Upper lobe of right lung (tissue), 1 donor: ENCODE measurements around the gene PAN2. TPM values are rescaled to one million over a fixed set of nuclear protein-coding genes. Genes with fewer than 3 reads are reported as not detected.

Source experiments
- ATAC-seq: fragments of 200-7000 bp; cut with Tn5 transposase; one replicate; pipeline ENCODE4 v1.9.1; 2020; ENCODE audit warnings: mild to moderate bottlenecking, moderate library complexity
- DNase-seq: peaks from one replicate; pipeline ENCODE4 v3.0.0-alpha.2; 2020
- H3K27ac ChIP-seq: fragments of 200-600 bp; one replicate; pipeline ENCODE4 v1.8.0; 2022
- H3K27me3 ChIP-seq: fragments of 200-600 bp; one replicate; pipeline ENCODE4 v1.8.0; 2022; ENCODE audit warnings: mild to moderate bottlenecking
- H3K36me3 ChIP-seq: fragments of 200-600 bp; one replicate; pipeline ENCODE4 v1.8.0; 2022
- H3K4me1 ChIP-seq: fragments of 200-600 bp; one replicate; pipeline ENCODE4 v1.8.0; 2022
- H3K4me3 ChIP-seq: fragments of 200-600 bp; one replicate; pipeline ENCODE4 v1.8.0; 2022; ENCODE audit warnings: mild to moderate bottlenecking
- H3K9me3 ChIP-seq: fragments of 200-600 bp; one replicate; pipeline ENCODE4 v1.8.0; 2022
- CTCF ChIP-seq: fragments of 200-600 bp; IDR thresholded peaks from one replicate; pipeline ENCODE4 v1.8.0; 2022; ENCODE audit warnings: antibody characterized with exemption
- intact Hi-C: fragments of 100-400 bp; cut with DNase I; formaldehyde crosslinking; loops from one replicate; pipeline ENCODE4 v1.11.0; 2022
- total RNA-seq: library from RNA; stranded (reverse); fragmentation: NEBNext Ultra II Directional; extraction: Animal tissue kit (Norgen Biotek cat#: 25700); gene quantifications from one replicate; pipeline ENCODE4 v1.2.1, GENCODE V29; 2021
- donor health status: DM: no; HTN: yes; CAD: no; lungs with severe emphysema.

Gene PAN2
- total RNA-seq, 1 donor from 2014 or later = 84.4 TPM

- Histone ChIP-seq H3K36me3 (peaks cover 51% of the 10 kb centered on the region), H3K27ac (no peak overlapping the region), H3K27me3 (no peaks in the 10 kb centered on the region), H3K4me1 (peaks cover 8% of the 10 kb centered on the region), H3K4me3 (no peak overlapping the region), H3K9me3 (no peaks in the 10 kb centered on the region)
- DNase-seq (no peak), ATAC-seq (no peak)
- no peak for TF ChIP-seq CTCF
- intact Hi-C loops = no loop called here
These were observed 16.1 kb downstream of the PAN2 start for GRCh38 chr12:56317675-56318074.

GRCh38 chr12:56315622-56316473 is 18.0 kb downstream of the PAN2 start, which contains the start of gene CNPY2:
CNPY2 (minus strand) TSS chr12:56315988; CDS start chr12:56315217, 771 bp downstream.
- Histone ChIP-seq H3K9me3 (no peaks in the 10 kb centered on the region), H3K36me3 (peaks cover 51% of the 10 kb centered on the region), H3K27me3 (no peaks in the 10 kb centered on the region), H3K4me1 (peaks cover 8% of the 10 kb centered on the region), H3K4me3 (peak within 1 kb of the TSS; percentile 93), H3K27ac (peak within 1 kb of the TSS; percentile 93)
- peak; percentile 98 for DNase-seq
- intact Hi-C loops = no loop called here
- TF ChIP-seq CTCF = no peak
- ATAC-seq = peak; percentile 96

- Histone ChIP-seq H3K9me3 (no peaks in the 10 kb centered on the region), H3K36me3 (peaks cover 51% of the 10 kb centered on the region), H3K27me3 (no peaks in the 10 kb centered on the region), H3K4me3 (peak overlapping the region; percentile 93), H3K4me1 (peaks cover 8% of the 10 kb centered on the region), H3K27ac (peak overlapping the region; percentile 93)
- no peak for DNase-seq
- no peak for ATAC-seq
- intact Hi-C loops = no loop called here
- TF ChIP-seq CTCF = no peak
These were observed 18.6 kb downstream of the PAN2 start for GRCh38 chr12:56315249-56315621.

GRCh38 chr12:56311003-56311402 is 22.8 kb downstream of the PAN2 start:
- no peak for TF ChIP-seq CTCF
- DNase-seq = no peak
- peaks cover 64% of the 10 kb centered on the region for H3K36me3 ChIP-seq

GRCh38 chr12:56308714-56309113 is 25.1 kb downstream of the PAN2 start:
- Histone ChIP-seq H3K27ac (no peak overlapping the region), H3K27me3 (no peaks in the 10 kb centered on the region), H3K9me3 (no peaks in the 10 kb centered on the region), H3K36me3 (peaks cover 79% of the 10 kb centered on the region), H3K4me3 (no peak overlapping the region), H3K4me1 (no peaks in the 10 kb centered on the region)
- no peak for DNase-seq
- ATAC-seq = no peak
- intact Hi-C loops = no loop called here
- no peak for TF ChIP-seq CTCF

More at GRCh38 chr12:56311003-56311402, 22.8 kb downstream of the PAN2 start:
- H3K9me3 ChIP-seq = no peaks in the 10 kb centered on the region
- no peak for ATAC-seq
- H3K27ac ChIP-seq = no peak overlapping the region
- no peaks in the 10 kb centered on the region for H3K27me3 ChIP-seq
- peaks cover 8% of the 10 kb centered on the region for H3K4me1 ChIP-seq
- no peak overlapping the region for H3K4me3 ChIP-seq
- intact Hi-C loops = no loop called here
